GM18873 (cell line): Measurements from ENCODE around the gene MS4A15.
"Not testable (repeated sequence)": the region's sequence is repeated elsewhere in the genome, so short reads cannot be mapped to it uniquely, and the experiment has no call there.

Experiments used
- ATAC-seq: cut with Tn5 transposase; IDR thresholded peaks from one replicate; pipeline ENCODE4 v1.9.1; 2021; ENCODE audit warnings: mild to moderate bottlenecking, moderate library complexity, moderate number of reproducible peaks; ENCODE audit not compliant: unreplicated experiment, low FRiP score

MS4A15 gene, protein sequence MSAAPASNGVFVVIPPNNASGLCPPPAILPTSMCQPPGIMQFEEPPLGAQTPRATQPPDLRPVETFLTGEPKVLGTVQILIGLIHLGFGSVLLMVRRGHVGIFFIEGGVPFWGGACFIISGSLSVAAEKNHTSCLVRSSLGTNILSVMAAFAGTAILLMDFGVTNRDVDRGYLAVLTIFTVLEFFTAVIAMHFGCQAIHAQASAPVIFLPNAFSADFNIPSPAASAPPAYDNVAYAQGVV

DNA sequence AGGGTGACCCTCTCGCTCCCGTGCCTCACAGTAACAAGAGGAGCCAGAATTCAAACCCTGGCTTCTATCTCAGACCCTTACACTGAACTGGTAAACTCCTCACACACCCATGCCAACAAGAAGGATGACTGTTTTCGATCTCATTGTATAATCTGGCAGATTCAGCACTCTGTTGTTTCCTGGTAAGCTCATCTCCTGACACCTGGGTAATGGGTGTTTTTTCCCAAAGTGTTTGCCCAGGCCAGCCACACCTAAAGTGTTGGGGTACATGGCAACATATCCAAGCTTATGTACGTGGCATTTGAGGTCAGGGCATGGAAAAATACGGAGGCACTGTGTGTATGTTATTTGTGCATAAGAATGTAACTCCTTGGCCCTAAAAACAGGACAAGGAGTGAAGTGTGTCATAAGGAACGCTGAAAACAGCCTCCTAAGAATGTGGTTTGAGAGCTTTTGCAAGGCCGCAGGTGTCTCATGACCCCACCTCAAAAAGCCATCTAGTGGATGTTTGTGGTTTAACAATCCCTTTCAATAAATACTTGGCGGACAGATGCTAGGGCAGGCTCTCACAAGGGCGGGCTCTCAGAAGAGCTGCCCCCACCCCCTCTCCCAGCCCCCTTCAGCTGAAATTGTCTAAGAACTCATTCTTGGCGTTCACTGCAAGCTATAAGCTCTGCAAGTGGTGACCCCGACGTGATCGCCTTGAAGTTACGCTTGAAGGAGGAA, at the start of gene MS4A15:
Gene MS4A15 (plus strand): TSS at position 561 of the 726 bp plus-strand sequence. CDS start 6,867 bp downstream, outside the sequence.
- ATAC-seq, result no peak

DNA sequence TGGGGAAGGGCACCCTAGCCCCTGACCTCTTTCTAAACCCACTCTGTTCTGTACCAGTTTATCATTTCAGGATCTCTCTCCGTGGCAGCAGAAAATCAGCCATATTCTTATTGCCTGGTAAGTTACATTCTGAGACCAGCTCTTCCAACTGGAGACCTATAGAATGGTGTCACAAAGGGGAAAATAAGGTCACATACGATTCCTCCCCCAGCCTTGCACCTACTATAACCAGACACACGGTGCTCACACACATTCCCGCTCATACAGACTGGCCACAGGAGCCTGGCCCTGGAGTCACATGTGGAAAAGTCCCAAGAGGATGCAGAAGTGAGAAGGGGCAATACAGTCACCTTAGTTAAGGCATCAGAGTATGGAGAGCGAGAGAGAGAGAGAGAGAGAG, 49.7 kb upstream of the MS4A15 start:
- no peak for ATAC-seq

DNA sequence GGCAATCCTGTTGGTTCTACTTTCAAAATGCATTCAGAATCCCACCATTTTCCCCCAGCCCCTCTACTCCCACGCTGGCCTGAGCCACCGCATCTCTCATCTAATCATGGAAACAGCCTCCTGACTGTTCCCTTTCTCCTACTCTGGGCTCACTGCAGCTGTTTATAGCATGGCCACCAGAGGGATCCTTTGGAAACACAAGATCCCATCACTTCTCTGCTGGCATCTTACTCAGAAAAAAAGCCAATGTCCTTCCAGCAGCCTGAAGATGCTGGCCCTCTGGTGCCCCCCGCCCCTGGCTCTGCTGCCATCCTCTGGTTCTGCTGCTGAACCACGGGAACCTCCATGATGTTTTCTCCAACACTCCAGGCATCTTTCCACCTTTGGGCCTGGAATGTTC, 46.2 kb upstream of the MS4A15 start:
- ATAC-seq, result no peak

DNA sequence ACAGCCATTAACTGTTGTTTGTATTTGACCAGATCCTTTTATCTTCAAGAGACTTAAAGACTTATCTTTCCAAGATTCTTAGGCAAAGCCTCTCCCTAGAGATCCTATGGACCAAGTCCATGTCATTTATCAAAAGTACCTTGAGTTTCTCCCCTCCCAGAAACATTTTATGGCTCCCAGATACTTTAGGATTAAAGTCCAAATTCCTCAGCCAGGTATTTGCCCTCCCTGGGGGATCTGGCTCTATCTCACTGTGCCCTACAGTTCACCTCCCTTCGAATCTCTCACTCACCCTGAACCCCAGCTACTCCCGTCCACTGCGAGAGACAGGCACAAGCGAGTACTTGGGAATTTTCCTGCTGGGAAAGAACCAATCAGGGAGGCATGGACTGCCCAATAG, 45.4 kb upstream of the MS4A15 start:
- no peak for ATAC-seq

DNA sequence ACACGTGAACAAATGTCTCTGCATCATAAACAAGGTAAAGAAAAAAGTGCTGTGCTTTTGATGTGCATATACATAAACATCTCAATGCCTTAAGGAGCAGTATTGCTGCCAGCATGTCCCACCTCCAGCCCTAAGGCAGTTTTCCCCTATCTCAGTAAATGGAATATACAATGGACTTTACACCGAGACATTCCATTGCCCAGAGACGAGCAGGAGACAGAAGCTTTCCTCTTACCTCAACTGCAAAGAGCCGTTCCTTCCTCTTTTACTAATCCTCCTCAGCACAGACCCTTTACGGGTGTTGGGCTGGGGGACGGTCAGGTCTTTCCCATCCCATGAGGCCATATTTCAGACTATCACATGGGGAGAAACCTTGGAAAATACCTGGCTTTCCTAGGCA, 43.2 kb upstream of the MS4A15 start:
- ATAC-seq, result not testable (repeated sequence)

DNA sequence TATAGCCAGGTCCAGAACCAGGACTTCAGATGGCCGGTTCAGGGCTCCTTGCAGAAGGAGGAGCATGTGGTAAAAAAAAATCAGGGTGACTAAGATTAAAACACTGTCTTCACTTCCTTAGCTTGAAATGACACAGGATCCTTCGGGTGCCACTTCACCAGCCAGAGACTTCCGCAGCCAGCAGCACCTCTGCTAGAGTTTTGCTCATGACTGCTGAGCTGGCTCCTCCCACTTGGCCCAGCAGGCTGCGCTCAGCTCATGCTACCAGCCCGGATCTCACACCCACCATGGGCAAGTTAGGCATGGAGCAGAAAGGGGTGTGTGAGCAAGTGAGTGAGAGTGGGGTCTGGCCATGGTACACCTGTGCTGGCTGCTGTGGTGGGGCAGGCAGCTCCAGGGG, 38.7 kb upstream of the MS4A15 start:
- ATAC-seq, result no peak

DNA sequence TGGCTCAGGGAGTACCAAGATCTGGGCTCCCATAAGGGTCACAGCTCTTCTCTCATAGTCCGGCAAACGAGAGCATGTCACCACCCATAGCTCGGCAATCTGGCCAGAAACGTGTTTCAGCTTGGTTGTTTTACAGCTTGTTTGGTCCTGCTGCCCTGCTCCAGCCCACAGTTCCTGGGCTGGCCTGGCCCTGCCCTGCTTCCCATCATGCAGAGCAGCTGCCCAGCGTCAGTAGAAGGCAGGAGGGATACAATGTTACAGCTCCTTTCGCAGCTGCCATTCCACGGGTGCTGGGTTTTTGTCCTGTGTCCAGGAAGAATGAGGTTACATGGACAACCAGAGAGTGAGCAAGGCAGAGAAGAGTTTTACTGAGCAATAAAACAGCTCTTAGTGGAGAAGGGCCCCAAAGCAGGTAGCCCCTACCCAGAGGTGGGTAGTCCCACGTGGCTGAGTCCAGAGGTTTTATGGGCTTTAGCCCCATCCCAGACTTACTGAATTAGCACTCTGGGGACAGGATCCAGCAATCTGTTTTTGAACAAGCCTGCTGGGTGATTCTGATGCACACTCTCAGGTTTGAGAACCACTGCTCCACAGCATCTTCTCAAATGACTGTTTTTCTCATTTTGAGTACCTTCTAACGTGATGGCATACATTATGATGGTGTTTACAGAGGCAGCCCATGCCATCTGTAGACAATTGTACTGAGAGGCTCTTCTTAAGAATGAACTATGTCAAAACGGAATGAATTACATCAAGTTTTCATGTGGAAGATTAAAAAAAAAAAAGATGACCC, 37.9 kb upstream of the MS4A15 start:
- no peak for ATAC-seq

DNA sequence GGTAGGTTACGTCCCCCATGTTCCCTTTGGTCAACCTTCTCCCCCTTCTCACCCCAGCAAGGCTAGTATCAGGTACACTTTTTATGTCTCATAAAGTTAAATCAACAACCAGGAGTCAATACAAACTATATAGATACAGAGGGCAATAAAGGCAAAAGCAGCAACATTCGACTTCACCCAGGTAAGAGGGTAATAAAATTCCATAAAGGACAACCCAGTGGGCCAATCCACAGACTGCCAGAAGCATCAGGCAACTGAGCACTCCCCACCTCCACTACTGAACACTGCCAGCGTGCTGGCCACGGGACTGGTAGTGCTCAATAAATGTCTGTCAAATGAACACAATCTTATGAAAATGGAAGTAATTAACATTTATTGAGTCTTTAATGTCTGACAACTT, 37.3 kb upstream of the MS4A15 start:
- no peak for ATAC-seq

DNA sequence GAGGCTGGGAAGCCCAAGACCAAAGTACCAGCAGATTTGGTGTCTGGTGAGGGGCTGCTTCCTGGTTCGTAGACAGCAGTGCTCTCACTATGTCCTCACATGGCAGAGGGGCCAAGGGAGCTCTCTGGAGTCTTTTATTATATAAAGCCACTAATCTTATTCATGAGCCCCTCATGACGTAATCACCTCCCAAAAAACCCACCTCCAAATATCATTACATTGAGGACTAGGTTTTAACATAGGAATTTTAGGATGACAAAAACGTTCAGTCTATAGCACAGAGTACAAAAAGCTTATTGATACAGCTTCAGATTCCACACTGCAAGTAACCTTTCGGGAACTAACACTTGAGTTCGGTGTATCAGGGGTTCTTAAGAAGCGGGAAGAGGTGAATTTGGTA, 36.2 kb upstream of the MS4A15 start:
- ATAC-seq, result no peak

DNA sequence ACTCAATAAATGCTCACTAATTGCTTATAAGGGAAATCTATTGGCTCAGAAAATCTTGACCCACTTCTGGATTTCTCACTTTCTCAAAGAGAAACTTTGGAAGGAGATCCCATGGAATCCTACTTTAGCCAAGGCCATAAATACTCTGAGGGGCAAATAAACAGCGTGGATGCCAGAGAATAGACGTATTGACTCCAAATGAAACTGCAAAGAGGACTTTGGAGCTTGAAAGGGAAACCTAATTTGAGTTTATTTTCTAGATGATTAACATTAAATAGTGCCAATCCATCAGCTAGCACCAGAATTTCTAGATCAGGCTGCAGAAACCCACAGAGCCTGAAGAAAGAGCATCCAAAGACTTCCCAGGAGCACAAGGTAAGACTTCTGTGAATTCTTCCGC, 32.2 kb upstream of the MS4A15 start, which contains the start of gene MS4A18:
Gene MS4A18 (plus strand): TSS at position 301 of the 400 bp plus-strand sequence.
- ATAC-seq, result no peak

DNA sequence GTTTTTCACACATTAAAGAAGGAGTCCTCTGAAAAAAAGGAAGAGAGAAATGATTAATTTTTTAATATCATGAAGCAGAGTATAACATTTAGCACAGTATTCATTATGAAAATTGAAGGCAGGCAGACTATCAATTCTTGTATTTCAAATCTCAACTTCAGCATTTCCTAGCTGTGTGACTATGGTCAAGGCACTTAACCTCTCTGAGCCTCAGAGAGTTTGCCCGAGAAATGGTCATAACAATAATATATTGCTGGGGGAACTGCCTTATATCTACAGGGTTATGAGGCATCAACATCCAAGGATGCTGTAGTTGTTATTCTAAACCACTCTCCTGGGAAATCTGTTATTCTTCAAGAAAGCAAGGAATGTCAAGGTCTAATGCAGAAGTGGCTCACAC, 31.1 kb upstream of the MS4A15 start:
- ATAC-seq, result no peak

DNA sequence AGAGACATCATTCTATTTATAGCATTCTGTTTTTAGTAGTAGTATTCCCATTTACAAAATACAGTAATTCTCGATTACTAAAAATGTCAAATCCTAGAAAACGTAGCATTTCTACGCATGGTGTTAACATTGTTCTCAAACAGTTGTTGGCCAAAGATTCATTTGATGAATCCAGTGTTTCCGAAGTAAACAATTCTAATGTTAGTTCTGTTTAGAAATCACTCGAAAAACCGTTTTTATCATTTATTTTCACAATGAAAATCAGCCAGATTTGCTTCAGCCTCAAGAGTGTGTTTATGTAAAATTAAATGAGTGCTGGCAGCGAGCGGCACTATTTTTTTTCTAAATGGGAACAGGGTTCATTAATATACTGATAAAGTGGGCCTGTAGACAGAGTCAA, 25.1 kb upstream of the MS4A15 start:
- no peak for ATAC-seq

DNA sequence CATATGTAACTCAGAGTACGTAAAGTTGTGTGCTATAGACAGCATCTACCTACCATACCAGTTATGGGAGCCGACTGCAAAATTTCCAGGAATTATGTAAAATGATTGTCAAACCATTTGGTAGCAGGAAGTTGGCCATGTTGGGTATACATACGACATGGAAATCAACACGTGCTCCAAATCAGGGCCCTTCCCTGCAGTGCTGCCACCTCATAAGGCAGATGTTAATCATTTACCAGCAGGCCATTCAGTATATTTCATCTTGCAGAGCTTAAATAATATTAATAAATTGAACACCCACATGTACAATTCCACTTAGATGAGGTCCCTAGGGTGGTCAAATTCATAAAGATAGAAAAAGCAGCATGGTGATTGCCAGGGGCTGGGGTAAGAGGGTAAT, 22.4 kb upstream of the MS4A15 start:
- no peak for ATAC-seq

DNA sequence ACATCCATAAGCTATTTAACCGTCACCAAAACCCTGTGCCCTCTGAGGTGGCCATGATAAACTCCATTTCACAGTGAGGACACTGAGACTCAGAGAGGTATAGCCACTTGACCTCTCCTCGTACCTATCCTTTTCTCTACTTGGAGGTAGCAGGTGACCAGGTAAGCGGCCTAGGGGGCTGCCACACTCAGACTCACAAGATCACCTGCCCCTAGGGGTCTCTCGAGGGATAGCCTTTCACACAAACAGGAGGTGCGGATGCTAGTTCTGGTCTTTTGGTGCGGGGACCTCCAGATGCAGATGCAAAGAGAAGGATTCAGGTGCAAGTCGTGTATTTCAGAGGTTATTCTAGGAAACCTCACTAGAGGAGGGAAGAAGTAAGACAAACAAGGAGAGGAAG, 17.6 kb upstream of the MS4A15 start:
- ATAC-seq, result no peak

DNA sequence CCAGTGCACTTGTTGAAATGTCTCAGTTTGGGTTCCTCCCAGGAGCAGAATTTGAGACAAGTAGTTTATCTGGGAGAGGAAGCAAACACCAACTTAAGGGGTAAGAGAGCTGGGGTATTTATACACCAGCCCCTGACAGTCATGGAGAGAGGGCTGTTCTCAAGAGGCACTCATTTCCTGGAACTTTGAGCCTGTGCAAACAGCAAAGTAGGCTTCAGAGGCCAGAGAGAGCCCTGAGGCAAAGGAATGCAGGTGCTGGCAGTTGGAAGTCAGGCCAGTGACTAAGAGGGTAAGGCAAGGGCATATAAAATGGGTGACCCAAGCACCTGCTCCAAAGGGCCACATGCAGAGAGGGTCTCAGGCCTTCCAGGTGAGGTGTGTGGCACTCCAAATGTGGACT, 16.1 kb upstream of the MS4A15 start:
- no peak for ATAC-seq

DNA sequence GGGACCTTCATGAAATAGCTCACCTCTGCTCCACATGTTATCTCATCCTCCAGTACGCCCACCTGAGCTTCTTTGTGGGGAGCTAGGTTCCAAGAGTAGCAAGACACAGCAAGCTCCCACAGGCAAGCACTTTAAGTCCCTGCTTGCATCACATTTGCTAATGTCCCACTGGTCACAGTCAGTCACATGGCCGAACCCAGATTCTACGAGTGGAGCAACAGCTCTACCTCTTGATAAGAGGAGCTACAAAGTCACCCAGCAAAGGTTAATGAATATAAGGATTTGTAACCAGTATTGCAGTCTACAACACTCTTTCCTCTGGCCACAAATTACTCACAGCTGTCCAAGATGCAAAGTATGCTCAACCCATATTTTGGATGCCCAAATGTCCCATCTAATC, 15.2 kb upstream of the MS4A15 start:
- no peak for ATAC-seq

DNA sequence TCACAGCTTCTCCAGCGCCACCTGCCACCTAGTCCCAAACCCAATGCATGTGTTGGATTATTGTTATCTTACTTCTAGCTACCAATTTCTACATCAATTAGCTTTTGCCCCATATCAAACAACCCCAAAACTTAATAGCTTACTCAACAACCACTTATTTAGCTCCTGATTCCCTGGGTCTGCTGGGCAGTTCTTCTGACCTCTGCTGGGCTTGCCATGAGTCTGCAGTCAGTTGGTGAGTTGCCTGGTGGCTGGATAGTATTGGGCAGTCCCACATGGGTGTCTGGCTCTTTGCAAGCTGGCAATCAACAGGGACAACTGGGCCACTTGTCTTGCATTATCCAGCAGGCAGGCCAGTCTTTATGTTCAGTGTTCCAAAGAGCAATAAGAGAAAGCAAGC, 13.6 kb upstream of the MS4A15 start:
- no peak for ATAC-seq

DNA sequence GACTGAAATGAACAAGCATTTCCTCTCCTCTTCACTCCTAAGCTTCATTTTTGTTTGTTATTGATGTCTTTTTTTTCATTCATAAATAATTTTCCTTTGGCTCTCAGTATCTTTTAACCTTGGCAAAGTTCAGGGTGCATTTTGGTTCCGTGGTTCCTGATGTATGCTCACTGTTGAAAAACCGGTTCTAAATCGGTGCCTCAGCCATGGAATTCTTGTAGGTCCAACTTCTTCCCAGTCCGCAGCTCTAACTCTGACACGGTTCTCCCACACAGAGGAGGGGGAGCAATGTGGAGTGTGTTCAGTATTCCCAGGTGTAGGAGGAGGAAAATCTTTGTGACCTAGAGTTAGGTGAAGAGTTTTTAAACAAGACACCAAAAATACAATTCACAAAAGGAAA, 12.6 kb upstream of the MS4A15 start:
- ATAC-seq, result no peak

DNA sequence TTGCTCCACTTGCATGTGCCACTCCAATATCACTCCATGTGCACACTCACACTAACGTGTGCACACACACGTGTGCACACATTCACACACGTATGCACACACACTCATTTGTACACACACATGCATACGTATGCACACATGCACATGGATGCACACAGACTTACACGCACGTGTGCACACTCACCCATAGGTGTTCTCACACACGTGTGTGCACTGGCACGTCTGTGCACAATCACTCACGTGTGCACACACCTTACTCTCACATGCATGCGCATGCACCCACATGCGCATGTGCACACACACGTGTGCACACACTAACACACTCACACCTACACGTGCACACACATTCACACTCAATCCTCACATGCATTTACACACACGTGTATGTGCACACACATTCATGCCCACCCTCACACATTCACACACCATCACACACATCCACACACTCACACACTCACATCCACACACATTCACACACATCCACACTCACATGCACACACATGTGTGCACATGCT, 9.3 kb upstream of the MS4A15 start:
- no peak for ATAC-seq

DNA sequence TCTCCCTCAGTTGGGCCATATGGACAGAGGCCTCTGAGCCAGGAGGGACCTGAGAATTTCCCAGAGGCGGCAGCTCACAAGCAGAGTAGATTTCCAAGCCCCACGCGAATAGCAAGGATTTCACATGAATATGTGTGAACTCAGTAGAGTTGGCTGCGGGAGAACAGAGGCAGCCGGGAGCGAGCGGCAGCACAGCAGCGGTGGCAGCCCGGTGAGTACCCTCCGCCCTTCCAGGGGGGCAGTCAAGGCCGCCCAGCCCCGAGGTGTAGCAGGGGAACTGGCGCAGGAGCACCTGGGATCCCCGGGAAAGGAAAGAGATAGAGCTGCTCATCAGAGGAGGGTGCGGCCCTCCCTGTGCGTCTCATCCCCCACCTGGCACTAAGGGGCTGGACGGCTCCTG, 8.4 kb upstream of the MS4A15 start:
- no peak for ATAC-seq

DNA sequence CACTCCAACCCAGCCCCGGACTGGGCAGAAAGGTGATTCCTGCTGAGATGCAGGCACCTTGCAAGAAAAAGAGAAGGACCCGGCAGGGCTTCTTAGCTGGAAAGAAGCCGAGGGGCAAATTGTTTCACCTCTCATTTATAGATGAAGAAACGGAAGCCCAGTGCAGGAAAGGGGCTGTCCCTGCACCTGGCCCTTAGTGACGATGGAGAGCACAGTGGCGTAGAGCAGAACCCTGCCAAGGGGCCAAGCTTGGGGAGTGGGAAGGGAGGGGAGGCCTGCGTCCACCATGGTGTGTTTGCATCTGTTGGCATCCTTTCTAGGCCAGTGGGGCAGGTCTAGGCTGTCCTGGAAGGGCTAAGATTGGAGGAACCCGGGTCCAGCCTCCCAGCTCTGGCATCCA, 7.8 kb upstream of the MS4A15 start:
- ATAC-seq, result no peak
